ENCODE results near the gene ENC1. TPM values are rescaled to one million over a fixed set of nuclear protein-coding genes. Genes with fewer than 3 reads are reported as not detected.

ENC1 gene
- total and polyA plus RNA-seq, 2 of the 4 experiments (the other 2 are of a cell fraction), result 25.6 to 70.8 TPM

DNA sequence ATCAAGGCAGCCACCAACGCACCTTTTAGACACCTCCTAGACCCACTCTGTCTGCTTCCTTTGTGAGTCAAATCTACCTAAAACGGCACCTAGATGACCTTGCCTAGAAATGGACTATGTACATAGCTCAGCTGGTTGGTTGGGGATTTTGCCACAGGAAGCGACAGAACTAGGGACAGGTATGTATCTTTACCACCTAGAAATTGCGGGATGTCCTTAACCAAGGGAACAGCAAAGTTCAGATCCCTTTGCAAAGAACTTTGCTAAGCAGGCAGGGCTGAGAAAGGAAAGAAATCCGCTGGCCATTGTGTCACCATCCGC, 2.0 kb upstream of the ENC1 start (continued):
- no peak for TF ChIP-seq MAZ (IDR thresholded peaks at IDR 0.05; ENCODE audit: borderline replicate concordance, low read depth, low read length)
- TF ChIP-seq, protein P1, sequence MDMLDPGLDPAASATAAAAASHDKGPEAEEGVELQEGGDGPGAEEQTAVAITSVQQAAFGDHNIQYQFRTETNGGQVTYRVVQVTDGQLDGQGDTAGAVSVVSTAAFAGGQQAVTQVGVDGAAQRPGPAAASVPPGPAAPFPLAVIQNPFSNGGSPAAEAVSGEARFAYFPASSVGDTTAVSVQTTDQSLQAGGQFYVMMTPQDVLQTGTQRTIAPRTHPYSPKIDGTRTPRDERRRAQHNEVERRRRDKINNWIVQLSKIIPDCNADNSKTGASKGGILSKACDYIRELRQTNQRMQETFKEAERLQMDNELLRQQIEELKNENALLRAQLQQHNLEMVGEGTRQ (IDR thresholded peaks at IDR 0.05; ENCODE audit: low read depth, low read length), result no peak

DNA sequence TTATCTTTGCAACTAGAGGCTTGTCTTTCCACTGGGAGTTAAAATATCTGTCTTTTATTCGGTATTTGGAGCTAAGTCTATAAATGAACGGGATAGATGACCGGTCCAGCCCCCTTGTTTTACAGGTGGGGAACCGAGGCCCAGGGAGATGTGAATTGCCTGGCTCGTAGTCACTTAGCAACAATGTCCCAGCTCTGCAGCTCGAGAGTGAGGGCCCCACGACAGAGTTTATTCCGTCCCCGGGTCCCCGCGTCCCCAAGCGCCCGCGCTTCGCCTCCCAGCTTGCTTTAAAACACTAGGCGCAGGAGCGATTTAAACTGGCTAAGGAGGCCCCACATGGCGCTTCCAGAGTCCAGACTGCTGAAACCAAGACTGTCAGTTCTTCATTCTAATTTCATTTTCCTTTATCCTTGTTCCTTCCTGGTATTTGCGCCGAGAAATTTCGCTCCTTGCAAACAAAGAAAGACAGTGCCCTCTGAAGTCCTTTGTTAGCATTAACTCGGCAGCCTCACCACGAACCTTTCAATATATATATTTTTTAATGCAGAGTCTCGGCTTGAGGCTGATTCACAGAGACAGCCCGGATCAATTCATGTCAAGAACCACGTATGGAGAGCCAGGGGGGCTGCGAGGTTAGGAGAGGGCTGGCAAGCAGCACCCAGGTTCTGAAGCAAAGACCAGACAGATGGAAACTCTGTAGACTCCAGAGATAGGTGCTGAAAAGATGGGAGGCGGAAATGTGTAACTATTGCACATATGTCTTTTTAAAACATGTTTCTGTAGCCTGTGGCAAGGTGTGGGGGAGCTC, 1.4 kb upstream of the ENC1 start:
- Histone ChIP-seq H4K91ac (ENCODE audit: insufficient read depth, low read depth, low read length) (peak overlapping the region; percentile 81), H3K27me3 (ENCODE audit: control insufficient read depth, insufficient read depth, low read length) (no peaks in the 10 kb centered on the region), H3K9me3 (ENCODE audit: control insufficient read depth, insufficient read depth, low read length) (no peaks in the 10 kb centered on the region), H3K23ac (ENCODE audit: low read depth, low read length) (peak overlapping the region; percentile 73), H2AK5ac (ENCODE audit: low read depth, low read length) (peak overlapping the region; percentile 57), H3K4me3 (ENCODE audit: insufficient read depth, low read depth, low read length) (peak overlapping the region; percentile 95), H4K5ac (ENCODE audit: low read depth, low read length) (no peak overlapping the region), H3K4me1 (ENCODE audit: control insufficient read depth, insufficient read depth, low read length) (peaks cover 17% of the 10 kb centered on the region), H2AK9ac (replicated peaks; ENCODE audit: low read depth, low read length, poor library complexity) (peak overlapping the region; percentile 80), H3K36me3 (ENCODE audit: control insufficient read depth, insufficient read depth, low read length) (no peaks in the 10 kb centered on the region), H2BK15ac (ENCODE audit: low read depth, low read length) (peak overlapping the region; percentile 87), H3K14ac (replicated peaks; ENCODE audit: low read depth, low read length) (peak overlapping the region; percentile 66), H3K79me1 (ENCODE audit: low read depth in 1 of 2, low read length in 2 of 2) (peaks cover 0 to 26% of the 10 kb centered on the region in 2 experiments; a peak in 3 of 4 replicates), H3K56ac (ENCODE audit: extremely low read depth, insufficient read depth, low read length) (peak overlapping the region; percentile 86), H3K4me2 (ENCODE audit: low read depth, low read length) (peak overlapping the region; percentile 93), H4K8ac (ENCODE audit: low read depth in 2 of 2, low read length in 2 of 2) (peak overlapping the region; percentile 28 to 65; a peak in 3 of 4 replicates), H3K9me1 (ENCODE audit: insufficient read depth, low read length) (peaks cover 14% of the 10 kb centered on the region; the same call in 1 of the 2 replicates), H2BK5ac (ENCODE audit: low read depth, low read length, poor library complexity, severe bottlenecking) (peak overlapping the region; percentile 12), H3K18ac (ENCODE audit: low read depth, low read length) (0 out of 2 replicates have a peak overlapping the region, but pooled peaks have one; percentile 65), H3K4ac (ENCODE audit: low read depth, low read length) (peak overlapping the region; percentile 87), H2BK120ac (ENCODE audit: low read depth, low read length) (peak overlapping the region; percentile 81), H3K9ac (ENCODE audit: low read depth, low read length) (peak overlapping the region; percentile 54), H2BK20ac (ENCODE audit: low read depth, low read length) (peak overlapping the region; percentile 60), H2AFZ (replicated peaks; ENCODE audit: low read length, poor library complexity) (peak overlapping the region; percentile 91), H3K27ac (ENCODE audit: insufficient read depth, low read length) (peak overlapping the region; percentile 55), H4K20me1 (ENCODE audit: insufficient read depth, low read length) (peaks cover 19% of the 10 kb centered on the region)
- DNase-seq (peak; percentile 87), ATAC-seq (ENCODE audit: low read depth) (0 out of 2 replicates have a peak, but pooled peaks have one; percentile 2)
- in situ Hi-C loops (cut with MboI; ENCODE audit: low sequenced_read_pairs), result loop anchor here (10.0 kb wide), 2 partner anchors 607 to 847 kb away; no protein-coding TSS in a partner anchor
- BruUV-seq (replicated peaks), result no TSS peak
- intact Hi-C loops (cut with micrococcal nuclease), result loop anchor here (1.0 to 5.0 kb wide), 7 partner anchors 250 to 740 kb away; no protein-coding TSS in a partner anchor
- ChIA-PET POLR2A (ENCODE audit: unreplicated experiment) (interaction anchor here (0.7 kb wide), 1 partner anchor 261 kb away, joined by 3 read pairs; no protein-coding TSS in a partner anchor), CTCF (interaction anchor here (0.8 to 2.6 kb wide), 2 partner anchors 351 to 740 kb away, joined by 3 to 12 read pairs; no protein-coding TSS in a partner anchor)
- dilution Hi-C loops (cut with HindIII; ENCODE audit: low sequenced_read_pairs, unreplicated experiment), result no loop called here
- WGBS, 2 experiments (ENCODE audit: extremely low coverage in 2 of 2, insufficient read length in 1 of 2), result 3% methylated on average over 15 of the region's 28 CpGs; no CpG with 5 or more reads in 1 of the 2 experiments
- TF ChIP-seq MAFK (IDR thresholded peaks at IDR 0.05; ENCODE audit: low read depth, low read length) (no peak), RAD21 (IDR thresholded peaks at IDR 0.05; ENCODE audit: low read length) (peak; percentile 87), SMC3 (IDR thresholded peaks at IDR 0.05; ENCODE audit: low read depth, low read length) (peak; percentile 85), MAZ (IDR thresholded peaks at IDR 0.05; ENCODE audit: borderline replicate concordance, low read depth, low read length) (no peak), ELK1 (IDR thresholded peaks at IDR 0.05; ENCODE audit: borderline replicate concordance, low read depth, low read length) (no peak), MXI1 (IDR thresholded peaks at IDR 0.05; ENCODE audit: borderline replicate concordance, low read depth, low read length) (peak; percentile 59; the same call in 1 of the 2 replicates), CTCF (conservative IDR thresholded peaks at IDR 0.05; ENCODE audit: low read depth, low read length) (peak; percentile 79)

All from IMR-90 (cell line).